OCI-LY3 (cell line): ENCODE results near the gene FZD2.

ENCODE experiments used
- CTCF ChIP-seq: fragments of 200-600, 300-600 bp; sonication (generic); IDR thresholded peaks from 2 replicates; pipeline ENCODE4 v1.5.1; 2014; ENCODE audit warnings: antibody characterized with exemption, low read length, low read depth
- EZH2phosphoT487 ChIP-seq: fragments of 200-600 bp; shearing (Covaris generic); IDR thresholded peaks from 2 replicates; pipeline ENCODE4 v1.6.1; 2018; ENCODE audit warnings: antibody characterized with exemption, mixed run types, low read depth

DNA sequence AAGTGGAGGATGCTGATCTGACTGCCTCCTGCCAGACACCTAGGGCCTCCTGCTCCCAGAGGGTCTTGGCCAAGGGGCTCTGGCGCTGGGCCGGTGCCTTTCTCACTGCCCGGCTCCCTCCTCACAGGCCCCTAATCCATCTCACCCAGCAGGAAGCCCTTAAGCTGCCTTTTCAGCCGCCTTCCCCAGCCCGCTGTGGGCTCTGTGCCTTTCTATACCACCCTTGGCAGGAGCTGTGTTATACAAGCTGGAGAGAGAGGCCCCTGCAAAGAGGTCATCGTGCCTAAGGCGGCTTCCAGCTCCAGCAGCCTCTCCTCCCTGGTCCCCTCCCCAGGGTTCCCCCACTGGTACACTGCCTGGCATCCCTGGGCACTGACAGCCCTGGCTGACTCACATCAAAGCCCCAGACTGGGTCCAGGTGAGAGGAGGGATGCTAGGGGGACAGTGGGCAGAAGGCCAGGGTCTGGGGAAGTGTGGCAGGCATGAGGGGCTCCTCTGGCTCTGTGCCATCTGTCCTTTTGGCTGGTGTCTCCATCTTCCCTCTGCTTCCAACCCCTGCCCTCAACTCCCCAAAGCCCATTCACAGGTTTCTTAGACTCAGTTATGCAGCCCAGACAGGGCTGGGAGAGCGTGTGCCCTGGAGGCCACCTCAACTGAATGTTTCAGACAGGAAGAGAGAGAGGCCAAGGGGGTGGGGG is 15.3 kb upstream of the FZD2 start:
- TF ChIP-seq CTCF = no peak
- TF ChIP-seq EZH2phosphoT487 = no peak
